NCI-H2081 treated with DMSO at 0.1 percent for 48 hours (cell line): ENCODE results near the gene UBE2C.

Source experiments
- DNase-seq: peaks from one replicate; lab custom pipeline; 2025; lab: John Stamatoyannopoulos, UW

The UBE2C gene

DNA sequence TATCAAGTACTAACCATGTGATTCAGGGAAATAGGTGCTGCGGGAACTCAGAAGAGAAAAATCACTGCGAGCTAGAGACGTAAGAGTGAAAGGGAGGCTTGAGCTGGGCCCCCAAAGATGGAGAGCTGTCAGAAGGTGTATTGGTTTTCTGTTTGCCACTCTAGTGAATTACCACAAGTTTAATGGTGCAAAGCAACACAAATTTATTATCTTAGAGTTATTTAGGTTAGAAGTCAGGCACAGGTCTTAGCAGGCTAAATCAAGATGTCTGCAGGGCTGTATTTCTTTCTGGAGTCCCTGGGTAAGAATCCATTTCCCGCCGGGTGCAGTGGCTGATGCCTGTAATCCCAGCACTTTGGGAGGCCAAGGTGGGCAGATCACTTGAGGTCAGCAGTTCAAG, 47.5 kb downstream of the UBE2C start:
- DNase-seq: no peak

DNA sequence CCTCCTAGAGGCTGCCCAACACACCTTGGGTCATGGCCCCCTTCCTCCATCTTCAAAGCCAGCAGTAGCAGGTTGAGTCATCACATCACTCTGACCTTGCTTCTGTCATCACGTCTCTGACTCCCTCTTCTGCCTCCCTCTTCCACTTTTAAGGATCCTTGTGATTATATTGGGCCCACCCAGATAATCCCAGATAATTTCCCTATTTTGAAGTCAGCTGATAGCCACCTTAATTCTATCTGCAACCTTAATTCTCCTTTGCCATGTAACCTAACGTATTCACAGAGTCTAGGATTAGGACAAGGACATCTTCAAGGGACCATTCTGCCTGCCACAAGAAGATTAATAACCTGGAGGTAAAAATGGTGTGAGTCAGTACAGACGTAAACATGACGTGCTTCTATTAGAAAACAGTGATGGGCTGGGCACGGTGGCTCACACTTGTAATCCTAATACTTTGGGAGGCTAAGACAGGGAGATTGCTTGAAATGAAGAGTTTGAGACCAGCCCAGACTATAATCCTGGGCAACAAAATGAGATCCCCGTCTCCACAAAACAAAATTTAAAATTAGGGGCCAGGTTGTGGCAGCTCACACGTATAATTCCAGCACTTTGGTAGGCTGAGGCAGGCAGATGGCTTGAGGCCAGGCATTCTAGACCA, 48.2 kb downstream of the UBE2C start:
- no peak for DNase-seq

DNA sequence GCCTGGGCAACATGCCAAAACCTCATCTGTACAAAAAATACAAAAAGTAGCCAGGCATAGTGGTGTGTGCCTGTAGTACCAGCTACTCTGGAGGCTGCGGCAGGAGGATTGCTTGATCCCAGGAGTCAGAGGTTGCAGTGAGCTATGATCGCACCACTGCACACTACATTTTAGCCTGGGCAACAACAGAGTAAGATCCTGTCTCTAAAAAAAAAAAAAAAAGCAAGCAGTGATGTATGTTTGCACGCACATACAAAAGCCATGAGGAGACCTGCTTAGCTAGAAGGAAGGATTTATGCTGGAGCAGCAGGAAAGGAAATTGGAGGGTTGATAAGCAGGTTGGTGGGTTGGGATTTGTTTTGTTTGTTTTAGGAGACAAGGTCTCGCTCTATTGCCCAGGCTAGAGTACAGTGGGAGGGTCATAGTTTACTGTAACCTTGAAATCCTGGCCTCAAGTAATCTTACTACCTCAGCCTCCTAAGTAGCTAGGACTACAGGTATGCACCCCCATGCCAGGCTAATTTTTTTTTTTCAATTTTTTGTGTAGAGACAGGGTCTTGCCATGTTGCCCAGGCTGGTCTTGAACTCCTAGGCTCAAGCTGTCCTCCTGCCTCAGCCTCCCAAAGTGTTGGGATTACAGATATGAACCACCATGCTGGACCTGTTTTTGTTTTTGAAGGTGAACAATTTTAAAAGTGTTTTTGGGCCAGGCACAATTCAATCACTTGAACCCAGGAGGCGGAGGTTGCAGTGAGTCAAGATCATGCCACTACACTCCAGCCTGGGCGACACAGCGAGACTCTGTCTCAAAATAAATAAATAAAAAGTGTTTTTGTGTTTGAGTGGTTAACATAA, 49.0 kb downstream of the UBE2C start:
- DNase-seq: no peak

DNA sequence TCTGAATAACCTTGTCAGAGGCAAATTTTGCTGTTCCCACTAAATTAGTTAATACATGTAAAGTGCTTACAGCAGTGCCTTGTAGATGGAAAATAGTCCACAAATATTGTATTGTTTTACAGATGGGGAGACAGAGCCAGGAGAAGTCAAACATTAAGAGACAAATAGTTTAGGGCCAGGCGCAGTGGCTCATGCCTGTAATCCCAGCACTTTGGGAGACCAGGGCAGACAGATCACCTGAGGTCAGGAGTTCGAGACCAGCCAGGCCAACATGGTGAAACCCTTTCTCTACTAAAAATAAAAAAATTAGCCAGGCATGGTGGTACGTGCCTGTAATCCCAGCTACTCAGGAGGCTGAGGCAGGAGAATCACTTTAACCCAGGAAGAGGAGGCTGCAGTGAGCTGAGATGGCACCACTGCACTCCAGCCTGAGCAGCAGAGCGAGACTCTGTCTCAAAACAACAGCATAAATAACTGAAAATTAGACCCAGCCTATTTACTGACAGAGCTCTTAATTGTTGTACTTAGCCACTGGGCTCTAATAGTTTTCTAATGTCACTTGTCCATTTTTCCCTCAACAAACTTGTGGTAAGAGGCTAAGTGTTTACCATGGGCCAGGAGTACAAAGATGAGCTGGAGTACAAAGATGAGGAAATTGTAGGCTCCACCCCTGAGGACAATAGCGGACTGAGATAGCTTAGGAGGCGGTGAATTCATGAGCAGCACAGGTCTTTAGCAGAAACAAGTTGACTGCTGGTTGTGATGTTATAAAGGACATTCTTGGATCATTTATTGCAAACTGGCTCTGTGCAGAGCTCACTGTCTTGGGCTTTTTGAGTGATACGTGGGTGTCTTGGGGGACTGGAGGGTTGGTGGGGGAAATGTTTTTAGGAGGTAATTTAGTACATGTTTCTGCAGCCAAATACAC, 51.4 kb downstream of the UBE2C start:
- no peak for DNase-seq

DNA sequence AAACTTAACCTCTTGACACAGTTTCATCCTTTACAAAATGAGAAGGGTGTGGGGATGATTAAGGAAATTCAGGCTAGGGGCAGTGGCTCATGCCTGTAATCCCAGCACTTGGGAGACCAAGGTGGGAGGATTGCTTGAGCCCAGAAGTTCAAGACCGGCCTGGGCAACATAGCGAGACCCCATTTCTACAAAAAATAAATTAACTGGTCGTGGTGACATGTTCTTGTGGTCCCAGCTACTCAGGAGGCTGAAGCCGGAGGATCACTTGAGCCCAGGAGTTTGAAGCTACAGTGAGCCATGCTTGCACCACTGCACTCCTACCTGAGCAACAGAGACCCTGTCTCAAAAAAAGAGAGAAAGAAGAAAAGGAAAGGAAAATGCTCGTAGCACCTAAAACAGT, 54.0 kb downstream of the UBE2C start:
- DNase-seq: no peak
